ENCODE data around the gene JAZF1. TPM values are rescaled to one million over a fixed set of nuclear protein-coding genes. Genes with fewer than 3 reads are reported as not detected.
"Not testable (repeated sequence)": the region's sequence is repeated elsewhere in the genome, so short reads cannot be mapped to it uniquely, and the experiment has no call there.

JAZF1 gene
- total and polyA plus RNA-seq, 9 of the 15 experiments (the other 6 are each of a cell fraction or from before 2014, with no cell fraction given), result 0.04 to 0.64 (median 0.11) TPM; not detected in 3

DNA sequence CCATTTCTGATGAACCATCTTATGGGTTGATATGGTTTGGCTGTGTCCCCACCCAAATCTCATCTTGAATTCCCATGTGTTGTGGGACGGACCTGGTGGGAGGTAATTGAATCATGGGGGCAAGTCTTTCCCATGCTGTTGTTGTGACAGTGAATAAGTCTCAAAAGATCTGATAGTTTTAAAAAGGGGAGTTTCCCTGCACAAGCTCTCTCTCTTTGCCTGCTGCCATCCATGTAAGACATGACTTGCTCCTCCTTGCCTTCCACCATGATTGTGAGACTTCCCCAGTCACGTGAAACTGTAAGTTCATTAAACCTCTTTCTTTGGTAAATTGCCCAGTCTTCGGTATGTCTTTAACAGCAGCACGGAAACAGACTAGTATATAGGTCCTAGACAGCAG, 166.3 kb downstream of the JAZF1 start:
- intact Hi-C loops (cut with micrococcal nuclease); H2AFZ ChIP-seq (ENCODE audit: low read depth, low read length); DNase-seq (ENCODE audit: extremely low read depth in 1 of 4, low spot score in 3 of 4); H3K4me1 ChIP-seq (replicated peaks in 1 of 2; ENCODE audit: control insufficient read depth in 2 of 2, insufficient read depth in 2 of 2, low read length in 2 of 2); in situ Hi-C loops (cut with MboI); H3K27ac ChIP-seq (ENCODE audit: extremely low read depth, low read depth, low read length); BruUV-seq (replicated peaks); H3K9me1 ChIP-seq (ENCODE audit: control insufficient read depth, insufficient read depth, low read length); FAIRE-seq; H3K36me3 ChIP-seq (ENCODE audit: control insufficient read depth, insufficient read depth, low read length); POLR2A ChIA-PET; H3K79me2 ChIP-seq (ENCODE audit: control insufficient read depth, insufficient read depth, low read length); H3K9me3 ChIP-seq (replicated peaks; ENCODE audit: control insufficient read depth, insufficient read depth, low read depth, low read length); H4K20me1 ChIP-seq (replicated peaks; ENCODE audit: control insufficient read depth, insufficient read depth, low read length); H3K4me2 ChIP-seq (ENCODE audit: insufficient read depth, low read length); H3K4me3 ChIP-seq; ATAC-seq; H3K9ac ChIP-seq (ENCODE audit: insufficient read depth in 1 of 2, low read depth in 2 of 2, low read length in 2 of 2); CTCF ChIA-PET (ENCODE audit: low intra/inter-chr PET ratio): not testable (repeated sequence)
- peaks cover 10 to 27% of the 10 kb centered on the region in 2 experiments; a peak in 4 of 5 replicates for H3K27me3 ChIP-seq (ENCODE audit: control insufficient read depth in 2 of 2, insufficient read depth in 2 of 2, low read length in 2 of 2)
- 0% methylated on average over 4 of the region's 4 CpGs for WGBS (ENCODE audit: insufficient coverage, low coverage, missing lambda C conversion rate)
- peak; percentile 92 for TF ChIP-seq ZNF431 (CRISPR knock-in tag; IDR thresholded peaks at IDR 0.05)

DNA sequence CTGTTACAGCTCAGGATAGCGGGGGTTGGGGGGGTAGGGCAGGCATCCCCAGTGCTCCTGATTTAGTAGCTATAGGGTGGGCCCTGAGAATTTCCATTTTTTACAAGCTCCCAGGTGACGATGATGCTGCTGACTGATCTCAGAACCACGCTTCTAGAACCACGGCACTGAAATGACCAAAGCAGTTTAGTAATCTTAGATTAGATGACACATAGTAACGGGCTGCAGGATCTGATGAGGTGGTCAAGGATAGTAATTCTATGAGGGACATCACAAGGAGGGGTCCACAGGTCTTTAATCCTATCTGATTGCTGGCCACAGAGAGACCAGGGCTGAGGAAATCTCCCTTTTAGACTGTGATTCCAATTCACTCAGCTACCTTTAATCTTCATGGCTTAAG, 167.2 kb downstream of the JAZF1 start:
- Histone ChIP-seq H3K4me2 (ENCODE audit: insufficient read depth, low read length) (no peak overlapping the region), H3K27me3 (ENCODE audit: control insufficient read depth in 2 of 2, insufficient read depth in 2 of 2, low read length in 2 of 2) (peaks cover 5 to 22% of the 10 kb centered on the region in 2 experiments; a peak in 4 of 5 replicates), H3K9ac (ENCODE audit: insufficient read depth in 1 of 2, low read depth in 2 of 2, low read length in 2 of 2) (no peak overlapping the region), H3K36me3 (ENCODE audit: control insufficient read depth, insufficient read depth, low read length) (no peaks in the 10 kb centered on the region), H3K4me3 (no peak overlapping the region), H2AFZ (ENCODE audit: low read depth, low read length) (no peak overlapping the region), H3K4me1 (replicated peaks in 1 of 2; ENCODE audit: control insufficient read depth in 2 of 2, insufficient read depth in 2 of 2, low read length in 2 of 2) (no peaks in the 10 kb centered on the region), H4K20me1 (replicated peaks; ENCODE audit: control insufficient read depth, insufficient read depth, low read length) (no peaks in the 10 kb centered on the region), H3K9me1 (ENCODE audit: control insufficient read depth, insufficient read depth, low read length) (no peaks in the 10 kb centered on the region), H3K27ac (ENCODE audit: extremely low read depth, low read depth, low read length) (no peak overlapping the region), H3K9me3 (replicated peaks; ENCODE audit: control insufficient read depth, insufficient read depth, low read depth, low read length) (no peaks in the 10 kb centered on the region), H3K79me2 (ENCODE audit: control insufficient read depth, insufficient read depth, low read length) (no peaks in the 10 kb centered on the region)
- ChIA-PET POLR2A (interaction anchor here (0.6 kb wide), 1 partner anchor 44 kb away, joined by 3 read pairs; no protein-coding TSS in a partner anchor), CTCF (ENCODE audit: low intra/inter-chr PET ratio) (no interaction called here)
- intact Hi-C loops (cut with micrococcal nuclease) (no loop called here), in situ Hi-C loops (cut with MboI) (no loop called here)
- DNase-seq (ENCODE audit: extremely low read depth in 1 of 4, low spot score in 3 of 4) (no peak), FAIRE-seq (no peak), ATAC-seq (no peak)
- TF ChIP-seq, protein P1, sequence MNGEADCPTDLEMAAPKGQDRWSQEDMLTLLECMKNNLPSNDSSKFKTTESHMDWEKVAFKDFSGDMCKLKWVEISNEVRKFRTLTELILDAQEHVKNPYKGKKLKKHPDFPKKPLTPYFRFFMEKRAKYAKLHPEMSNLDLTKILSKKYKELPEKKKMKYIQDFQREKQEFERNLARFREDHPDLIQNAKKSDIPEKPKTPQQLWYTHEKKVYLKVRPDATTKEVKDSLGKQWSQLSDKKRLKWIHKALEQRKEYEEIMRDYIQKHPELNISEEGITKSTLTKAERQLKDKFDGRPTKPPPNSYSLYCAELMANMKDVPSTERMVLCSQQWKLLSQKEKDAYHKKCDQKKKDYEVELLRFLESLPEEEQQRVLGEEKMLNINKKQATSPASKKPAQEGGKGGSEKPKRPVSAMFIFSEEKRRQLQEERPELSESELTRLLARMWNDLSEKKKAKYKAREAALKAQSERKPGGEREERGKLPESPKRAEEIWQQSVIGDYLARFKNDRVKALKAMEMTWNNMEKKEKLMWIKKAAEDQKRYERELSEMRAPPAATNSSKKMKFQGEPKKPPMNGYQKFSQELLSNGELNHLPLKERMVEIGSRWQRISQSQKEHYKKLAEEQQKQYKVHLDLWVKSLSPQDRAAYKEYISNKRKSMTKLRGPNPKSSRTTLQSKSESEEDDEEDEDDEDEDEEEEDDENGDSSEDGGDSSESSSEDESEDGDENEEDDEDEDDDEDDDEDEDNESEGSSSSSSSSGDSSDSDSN (IDR thresholded peaks at IDR 0.05; ENCODE audit: borderline replicate concordance in 1 of 2, low read depth in 2 of 2, low read length in 2 of 2), result no peak
- TF ChIP-seq SRSF7 (optimal IDR thresholded peaks at IDR 0.05; ENCODE audit: low read depth, low read length), result no peak
- no peak for TF ChIP-seq NUFIP1 (IDR thresholded peaks at IDR 0.05; ENCODE audit: partially characterized antibody)
- TF ChIP-seq NFE2 (IDR thresholded peaks at IDR 0.05; ENCODE audit: low read depth), result no peak
- TF ChIP-seq, protein P2, sequence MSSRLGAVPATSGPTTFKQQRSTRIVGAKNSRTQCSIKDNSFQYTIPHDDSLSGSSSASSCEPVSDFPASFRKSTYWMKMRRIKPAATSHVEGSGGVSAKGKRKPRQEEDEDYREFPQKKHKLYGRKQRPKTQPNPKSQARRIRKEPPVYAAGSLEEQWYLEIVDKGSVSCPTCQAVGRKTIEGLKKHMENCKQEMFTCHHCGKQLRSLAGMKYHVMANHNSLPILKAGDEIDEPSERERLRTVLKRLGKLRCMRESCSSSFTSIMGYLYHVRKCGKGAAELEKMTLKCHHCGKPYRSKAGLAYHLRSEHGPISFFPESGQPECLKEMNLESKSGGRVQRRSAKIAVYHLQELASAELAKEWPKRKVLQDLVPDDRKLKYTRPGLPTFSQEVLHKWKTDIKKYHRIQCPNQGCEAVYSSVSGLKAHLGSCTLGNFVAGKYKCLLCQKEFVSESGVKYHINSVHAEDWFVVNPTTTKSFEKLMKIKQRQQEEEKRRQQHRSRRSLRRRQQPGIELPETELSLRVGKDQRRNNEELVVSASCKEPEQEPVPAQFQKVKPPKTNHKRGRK (tag; IDR thresholded peaks at IDR 0.05), result no peak
- BruUV-seq (replicated peaks), result no TSS peak
- 11% methylated on average over 5 of the region's 5 CpGs for WGBS (ENCODE audit: insufficient coverage, low coverage, missing lambda C conversion rate)

All from K562 (cell line).